SK-N-MC (cell line): ENCODE measurements around the gene ABHD16B.

Experiments used
- DNase-seq: peaks from one replicate; pipeline ENCODE4 v3.0.0-alpha.2; 2011; ENCODE audit warnings: low read depth, low spot score
- H3K27ac ChIP-seq: fragments of 200-600 bp; sonication (generic); 2 replicates; pipeline ENCODE4 v1.5.1; 2016; ENCODE audit warnings: mixed run types
- H3K36me3 ChIP-seq: fragments of 200-600 bp; sonication (generic); 2 replicates; pipeline ENCODE4 v1.6.1; 2017; ENCODE audit warnings: antibody characterized with exemption, low read length, mixed read lengths; ENCODE audit not compliant: insufficient read depth
- H3K4me3 ChIP-seq: fragments of 200-600 bp; sonication (generic); 2 replicates; pipeline ENCODE4 v1.5.1; 2016
- H3K9ac ChIP-seq: fragments of 200-600 bp; sonication (generic); 2 replicates; pipeline ENCODE4 v1.8.0; 2017; ENCODE audit warnings: mixed run types, mixed read lengths; ENCODE audit not compliant: insufficient read length
- H3K9me3 ChIP-seq: fragments of 200-600 bp; sonication (generic); 2 replicates; pipeline ENCODE4 v1.6.1; 2017; ENCODE audit warnings: low read depth, mild to moderate bottlenecking, antibody characterized with exemption, low read length, moderate library complexity, mixed read lengths
- EZH2 ChIP-seq: fragments of 200-600 bp; sonication (generic); IDR thresholded peaks from one replicate; pipeline ENCODE4 v1.6.1; 2017; ENCODE audit warnings: antibody characterized with exemption
- FOXP2 ChIP-seq: optimal IDR thresholded peaks from 2 replicates; pipeline ENCODE3; 2011; ENCODE audit warnings: mild to moderate bottlenecking, moderate library complexity; ENCODE audit not compliant: insufficient read depth; ENCODE audit errors: extremely low read length, control extremely low read depth
- POLR2AphosphoS5 ChIP-seq: IDR thresholded peaks from 2 replicates; pipeline ENCODE4 v1.6.1; 2012; ENCODE audit warnings: mild to moderate bottlenecking, low read depth, low read length, borderline replicate concordance

Gene ABHD16B

DNA sequence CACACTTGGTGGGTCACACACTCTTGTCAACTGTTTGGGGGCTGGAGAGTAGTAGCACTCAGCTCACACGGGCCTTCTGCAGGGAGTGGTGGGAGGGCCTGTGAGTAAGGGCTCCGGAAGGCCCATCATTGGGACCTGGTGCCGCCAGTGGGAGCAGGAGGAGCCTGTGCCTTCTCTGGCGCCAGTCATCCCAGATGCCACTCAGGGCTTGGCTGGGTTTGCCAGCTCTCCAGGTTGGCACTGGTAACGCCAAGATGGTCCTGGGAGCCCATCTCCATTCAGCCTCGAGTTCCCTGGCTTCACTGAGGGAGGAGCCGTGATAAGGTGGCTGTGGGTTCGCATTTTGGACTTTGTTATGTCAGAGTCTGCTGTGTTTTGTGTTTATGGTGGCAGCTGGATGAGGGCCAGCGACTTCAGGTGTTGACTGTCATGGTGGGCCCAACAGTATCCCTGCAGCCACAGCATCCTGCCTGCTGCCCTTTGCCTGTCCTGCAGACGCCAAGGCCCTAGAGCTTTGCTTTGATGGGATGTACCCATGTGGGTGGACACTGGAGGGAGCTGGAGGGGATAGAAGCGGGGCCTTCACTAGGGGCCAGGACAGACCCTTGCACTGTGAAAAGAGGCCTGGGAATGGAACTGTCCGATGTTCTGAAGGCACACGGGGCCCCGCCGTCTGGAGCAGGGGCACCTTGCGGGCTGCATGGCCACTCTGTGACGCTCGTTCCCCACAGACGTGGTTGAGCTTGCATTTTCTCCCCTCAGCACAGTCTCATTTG lies 20.3 kb downstream of the ABHD16B start:
- Histone ChIP-seq H3K36me3 (peaks cover 3% of the 10 kb centered on the region; the same call in 1 of the 2 replicates), H3K4me3 (no peak overlapping the region), H3K9me3 (no peaks in the 10 kb centered on the region), H3K9ac (no peak overlapping the region), H3K27ac (no peak overlapping the region)
- TF ChIP-seq FOXP2 = no peak
- TF ChIP-seq EZH2 = no peak
- no peak for TF ChIP-seq POLR2AphosphoS5
- no peak for DNase-seq

DNA sequence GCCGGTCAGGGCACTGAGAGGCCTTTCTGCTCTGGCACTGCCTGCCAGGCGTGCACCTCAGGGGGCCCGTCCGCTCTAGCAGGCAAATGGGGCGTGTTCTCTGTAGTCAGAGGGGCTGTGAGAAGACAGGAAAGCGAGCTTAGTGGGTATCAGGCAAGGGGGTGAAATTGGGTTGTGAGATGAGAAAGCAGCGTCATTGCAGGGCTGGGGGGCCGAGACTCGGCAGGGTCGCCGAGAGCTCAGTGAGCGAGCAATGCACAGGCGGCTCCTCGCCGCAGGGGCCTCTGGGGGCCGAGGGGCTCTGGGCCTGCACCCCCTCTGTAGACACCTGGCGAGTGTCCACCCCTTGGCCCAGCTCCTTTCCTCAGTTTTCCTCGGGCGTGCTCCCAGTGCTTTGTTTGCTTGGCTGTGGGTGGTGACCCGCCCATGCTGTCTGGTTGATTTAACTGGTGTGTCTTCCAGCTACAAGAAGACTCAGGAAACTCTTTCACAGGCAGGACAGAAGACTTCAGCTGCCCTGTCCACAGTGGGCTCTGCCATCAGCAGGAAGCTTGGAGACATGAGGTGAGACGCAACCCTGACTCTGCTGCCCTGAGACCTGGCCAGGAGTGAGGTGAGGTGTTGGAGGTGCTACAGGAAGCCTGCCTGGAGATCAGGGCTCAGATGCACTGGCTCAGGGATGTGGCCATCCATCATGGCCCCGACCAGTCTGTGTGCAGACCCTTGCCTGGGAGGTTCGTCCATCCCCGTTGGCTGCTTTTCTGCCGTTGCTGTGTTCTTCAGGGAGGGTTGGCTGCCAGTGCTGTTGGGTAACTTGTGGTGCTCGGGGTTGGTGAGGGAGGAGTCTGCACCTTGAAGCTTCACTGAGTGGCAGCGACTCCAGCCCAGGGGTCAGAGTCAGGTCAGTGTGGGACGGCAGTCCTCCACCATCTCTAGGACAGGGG lies 21.2 kb downstream of the ABHD16B start:
- Histone ChIP-seq H3K9ac (no peak overlapping the region), H3K27ac (no peak overlapping the region), H3K9me3 (no peaks in the 10 kb centered on the region), H3K4me3 (no peak overlapping the region), H3K36me3 (no peaks in the 10 kb centered on the region; the same call in 1 of the 2 replicates)
- no peak for DNase-seq
- no peak for TF ChIP-seq EZH2
- no peak for TF ChIP-seq POLR2AphosphoS5
- no peak for TF ChIP-seq FOXP2

- no peak overlapping the region for H3K27ac ChIP-seq
- no peak for DNase-seq
- no peak overlapping the region for H3K9ac ChIP-seq
- H3K36me3 ChIP-seq = no peaks in the 10 kb centered on the region; the same call in 1 of the 2 replicates
- H3K9me3 ChIP-seq = no peaks in the 10 kb centered on the region
- H3K4me3 ChIP-seq = no peak overlapping the region
- TF ChIP-seq POLR2AphosphoS5 = no peak
- no peak for TF ChIP-seq FOXP2
- TF ChIP-seq EZH2 = no peak
These were observed 21.9 kb downstream of the ABHD16B start for GRCh38 chr20:63883201-63883593.

GRCh38 chr20:63884506-63885263 lies 23.4 kb downstream of the ABHD16B start:
- no peak for DNase-seq
- Histone ChIP-seq H3K9me3 (no peaks in the 10 kb centered on the region), H3K9ac (no peak overlapping the region), H3K27ac (no peak overlapping the region), H3K36me3 (peaks cover 4% of the 10 kb centered on the region; the same call in 1 of the 2 replicates), H3K4me3 (no peak overlapping the region)
- TF ChIP-seq FOXP2 (no peak), EZH2 (no peak), POLR2AphosphoS5 (no peak)

DNA sequence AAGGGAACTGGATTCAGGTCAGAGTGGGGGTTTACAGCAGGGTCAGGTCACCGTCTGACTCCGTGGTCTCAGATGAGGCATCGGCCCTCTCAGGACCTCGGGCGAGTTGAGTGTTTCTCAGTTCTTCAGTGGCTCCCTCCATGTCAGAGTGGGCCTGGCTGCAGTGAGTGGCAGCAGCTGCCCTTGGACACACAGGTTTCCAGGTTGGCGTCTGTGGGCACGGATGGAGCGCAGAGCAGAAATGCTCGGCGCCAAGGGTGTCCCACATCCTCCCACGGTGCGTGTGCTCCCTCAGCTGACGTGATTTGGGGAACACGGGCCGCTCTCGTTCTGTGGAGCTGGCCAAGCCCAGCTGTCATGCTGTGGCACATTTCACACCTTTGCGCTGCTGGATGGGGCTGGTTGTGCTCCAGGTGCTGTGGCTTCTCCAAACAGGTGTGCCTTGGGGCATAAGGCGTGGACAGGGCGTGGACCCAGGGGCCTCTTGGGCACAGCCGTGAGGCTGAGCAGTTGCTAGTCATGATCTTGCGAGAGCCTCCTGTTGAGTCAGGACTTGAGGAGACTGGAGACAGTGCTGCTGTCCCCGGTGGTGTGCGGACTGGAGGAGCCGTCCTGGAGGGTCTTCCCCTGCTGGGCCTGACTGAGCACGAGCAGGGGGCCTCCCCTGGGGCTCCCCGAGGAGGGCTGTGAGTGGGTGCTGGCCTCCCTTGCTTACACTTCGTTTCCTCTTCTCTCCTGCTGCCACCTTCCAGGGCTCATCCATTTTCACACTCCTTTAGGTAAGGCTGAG lies 24.2 kb downstream of the ABHD16B start:
- Histone ChIP-seq H3K9ac (no peak overlapping the region), H3K4me3 (no peak overlapping the region), H3K36me3 (peaks cover 4% of the 10 kb centered on the region; the same call in 1 of the 2 replicates), H3K27ac (no peak overlapping the region), H3K9me3 (no peaks in the 10 kb centered on the region)
- TF ChIP-seq EZH2 = no peak
- TF ChIP-seq POLR2AphosphoS5 = no peak
- no peak for TF ChIP-seq FOXP2
- DNase-seq = no peak

DNA sequence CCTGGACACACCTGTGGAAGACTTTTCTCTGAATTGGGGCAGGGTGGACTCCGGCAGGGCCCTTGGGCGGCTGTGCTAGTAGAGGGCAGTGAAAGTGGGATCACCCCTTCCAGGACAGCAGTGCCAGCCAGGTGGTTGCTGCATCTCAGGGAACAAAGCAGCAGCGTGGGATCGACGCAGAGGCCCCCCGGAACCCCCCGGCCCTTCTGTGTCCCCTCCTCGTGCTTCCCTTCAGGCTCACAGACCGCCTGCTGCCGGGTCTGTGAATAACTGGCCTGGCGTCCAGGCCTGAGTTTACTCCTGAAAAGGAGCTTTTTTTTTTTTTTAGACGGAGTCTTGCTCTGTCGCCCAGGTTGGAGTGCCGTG lies 24.7 kb downstream of the ABHD16B start:
- TF ChIP-seq POLR2AphosphoS5 (no peak), FOXP2 (no peak), EZH2 (no peak)
- Histone ChIP-seq H3K9ac (no peak overlapping the region), H3K9me3 (no peaks in the 10 kb centered on the region), H3K4me3 (no peak overlapping the region), H3K36me3 (peaks cover 4% of the 10 kb centered on the region; the same call in 1 of the 2 replicates), H3K27ac (no peak overlapping the region)
- no peak for DNase-seq

GRCh38 chr20:63886921-63887320 lies 25.6 kb downstream of the ABHD16B start:
- H3K27ac ChIP-seq = no peak overlapping the region
- H3K36me3 ChIP-seq = peaks cover 4% of the 10 kb centered on the region; the same call in 1 of the 2 replicates
- no peaks in the 10 kb centered on the region for H3K9me3 ChIP-seq
- no peak overlapping the region for H3K9ac ChIP-seq
- no peak overlapping the region for H3K4me3 ChIP-seq
- no peak for DNase-seq
- TF ChIP-seq POLR2AphosphoS5 = no peak
- no peak for TF ChIP-seq FOXP2
